Fibroblast of lung (primary cell): ENCODE data around the gene ATP11A.

ENCODE experiments used
- CTCF ChIP-seq, 2 donors: IDR thresholded peaks in 1 of 2; conservative IDR thresholded peaks in 1 of 2; 1 replicate in 1 of 2; 2 replicates in 1 of 2; pipeline ENCODE4 v1.5.1; 2011 to 2012; ENCODE audit warnings: low read length in 2 of 2, control low read depth in 1 of 2, inconsistent platforms in 1 of 2, low read depth in 1 of 2, mild to moderate bottlenecking in 1 of 2
- EZH2 ChIP-seq: IDR thresholded peaks from 2 replicates; pipeline ENCODE4 v1.5.1; 2012; ENCODE audit warnings: low read length, control low read depth, mild to moderate bottlenecking; ENCODE audit errors: missing control alignments

GRCh38 chr13:112765731-112766130 is 75.9 kb downstream of the ATP11A start:
- no peak for TF ChIP-seq CTCF (conservative IDR thresholded peaks at IDR 0.05 in 1 of 2, IDR thresholded peaks at IDR 0.05 in 1 of 2; ENCODE audit: low read depth in 1 of 2, low read length in 2 of 2)
- TF ChIP-seq EZH2 = no peak
